Measurements from ENCODE around the gene AMBP.

GRCh38 chr9:114076237-114077161 is 1.6 kb downstream of the AMBP start:
- no peak for TF ChIP-seq CTCF (IDR thresholded peaks at IDR 0.05)
- TF ChIP-seq EZH2 (IDR thresholded peaks at IDR 0.05; ENCODE audit: borderline replicate concordance, insufficient read depth, low read depth, low read length, poor library complexity, severe bottlenecking), result no peak
